Glutamatergic neuron (in vitro differentiated cells): ENCODE results near the gene TMEM92. TPM values are rescaled to one million over a fixed set of nuclear protein-coding genes. Genes with fewer than 3 reads are reported as not detected.

Experiments used
- DNase-seq: peaks from one replicate; pipeline ENCODE4 v3.0.0; 2022
- H3K27ac Mint-ChIP-seq: one replicate; pipeline ENCODE4 v1.8.0; 2020; ENCODE audit warnings: mild to moderate bottlenecking, mixed read lengths, inconsistent platforms; ENCODE audit not compliant: unreplicated experiment
- H3K27me3 Mint-ChIP-seq: one replicate; pipeline ENCODE4 v1.8.0; 2020; ENCODE audit warnings: mild to moderate bottlenecking, moderate library complexity, mixed read lengths, inconsistent platforms; ENCODE audit not compliant: unreplicated experiment
- H3K36me3 Mint-ChIP-seq: one replicate; pipeline ENCODE4 v1.8.0; 2020; ENCODE audit warnings: mild to moderate bottlenecking, mixed read lengths, inconsistent platforms; ENCODE audit not compliant: unreplicated experiment
- H3K4me1 Mint-ChIP-seq: one replicate; pipeline ENCODE4 v1.8.0; 2020; ENCODE audit warnings: mild to moderate bottlenecking, low read depth, mixed read lengths, inconsistent platforms; ENCODE audit not compliant: unreplicated experiment
- H3K4me3 Mint-ChIP-seq: one replicate; pipeline ENCODE4 v1.8.0; 2020; ENCODE audit warnings: mild to moderate bottlenecking, mixed read lengths, inconsistent platforms; ENCODE audit not compliant: unreplicated experiment
- H3K9me3 Mint-ChIP-seq: one replicate; pipeline ENCODE4 v1.8.0; 2020; ENCODE audit warnings: mild to moderate bottlenecking, moderate library complexity, mixed read lengths, inconsistent platforms; ENCODE audit not compliant: unreplicated experiment
- total RNA-seq: library from RNA; stranded (reverse); fragmentation: NEBNext Ultra II Directional; extraction: Animal tissue kit (Norgen Biotek cat#: 25700); gene quantifications from one replicate; pipeline ENCODE4 v1.2.1, GENCODE V29; 2021; ENCODE audit not compliant: unreplicated experiment
- TF ChIP-seq, protein P1 (sequence below): fragments of 200-600 bp; sonication (generic); IDR thresholded peaks from one replicate; pipeline ENCODE4 v1.5.0; 2021; ENCODE audit not compliant: partially characterized antibody, unreplicated experiment

The TMEM92 gene
- total RNA-seq, 1 donor from 2014 or later: not detected

DNA sequence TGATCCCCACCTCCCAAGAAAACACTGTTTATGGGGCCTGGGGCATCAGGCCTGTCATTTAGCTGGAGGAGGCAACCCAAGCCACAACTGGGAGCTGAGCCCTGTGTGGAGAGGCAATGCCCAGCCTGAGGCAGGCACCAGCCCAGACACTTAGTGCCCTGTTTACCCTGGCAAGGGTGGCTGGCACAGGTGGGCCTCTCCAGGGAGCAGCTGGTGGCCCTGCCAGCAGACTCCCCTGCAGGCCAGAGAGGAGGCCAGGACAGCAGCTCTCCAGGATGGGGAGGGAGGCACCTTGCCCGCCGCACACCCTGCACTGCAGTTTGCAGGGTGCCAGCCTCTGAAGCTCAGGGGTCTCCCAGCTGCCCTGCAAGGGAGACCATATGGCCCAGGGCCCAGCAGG lies 9.1 kb upstream of the TMEM92 start:
- Mint-ChIP-seq H3K4me3 (no peak overlapping the region), H3K27ac (no peak overlapping the region), H3K27me3 (peaks cover 8% of the 10 kb centered on the region), H3K4me1 (peaks cover 15% of the 10 kb centered on the region), H3K36me3 (no peaks in the 10 kb centered on the region), H3K9me3 (peaks cover 4% of the 10 kb centered on the region)
- TF ChIP-seq, protein P1, sequence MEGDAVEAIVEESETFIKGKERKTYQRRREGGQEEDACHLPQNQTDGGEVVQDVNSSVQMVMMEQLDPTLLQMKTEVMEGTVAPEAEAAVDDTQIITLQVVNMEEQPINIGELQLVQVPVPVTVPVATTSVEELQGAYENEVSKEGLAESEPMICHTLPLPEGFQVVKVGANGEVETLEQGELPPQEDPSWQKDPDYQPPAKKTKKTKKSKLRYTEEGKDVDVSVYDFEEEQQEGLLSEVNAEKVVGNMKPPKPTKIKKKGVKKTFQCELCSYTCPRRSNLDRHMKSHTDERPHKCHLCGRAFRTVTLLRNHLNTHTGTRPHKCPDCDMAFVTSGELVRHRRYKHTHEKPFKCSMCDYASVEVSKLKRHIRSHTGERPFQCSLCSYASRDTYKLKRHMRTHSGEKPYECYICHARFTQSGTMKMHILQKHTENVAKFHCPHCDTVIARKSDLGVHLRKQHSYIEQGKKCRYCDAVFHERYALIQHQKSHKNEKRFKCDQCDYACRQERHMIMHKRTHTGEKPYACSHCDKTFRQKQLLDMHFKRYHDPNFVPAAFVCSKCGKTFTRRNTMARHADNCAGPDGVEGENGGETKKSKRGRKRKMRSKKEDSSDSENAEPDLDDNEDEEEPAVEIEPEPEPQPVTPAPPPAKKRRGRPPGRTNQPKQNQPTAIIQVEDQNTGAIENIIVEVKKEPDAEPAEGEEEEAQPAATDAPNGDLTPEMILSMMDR: no peak
- peak; percentile 9 for DNase-seq

DNA sequence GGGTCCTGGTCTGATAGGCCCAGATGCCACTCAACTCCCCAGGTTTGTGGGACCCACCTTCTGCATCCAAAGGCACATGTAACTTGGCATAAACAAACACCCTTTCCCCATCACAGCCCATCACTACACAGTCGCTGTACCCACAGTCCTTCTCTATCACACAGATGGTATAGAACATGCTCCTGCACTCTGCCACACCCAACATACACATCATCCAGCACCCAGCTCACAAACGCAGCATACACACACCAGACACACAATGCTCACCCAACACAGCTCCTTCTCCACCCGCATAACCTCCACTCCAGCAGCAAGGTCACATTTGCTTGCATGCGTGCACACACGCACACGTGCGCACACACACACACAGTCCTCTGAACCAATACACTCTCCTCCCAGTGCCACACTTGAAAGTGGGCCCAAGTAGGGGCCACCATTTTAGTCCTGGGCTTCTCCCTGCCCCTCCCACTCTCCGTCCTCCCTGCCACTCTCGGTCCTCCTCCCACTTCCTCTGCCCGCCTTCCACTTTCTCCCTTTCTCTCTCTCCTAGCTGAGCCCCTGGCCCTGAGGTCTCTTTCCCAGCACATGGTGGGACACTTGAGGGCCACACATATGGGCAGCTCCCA lies 8.5 kb upstream of the TMEM92 start:
- DNase-seq: no peak
- peak overlapping the region; percentile 41 for H3K27ac Mint-ChIP-seq
- H3K4me1 Mint-ChIP-seq: peaks cover 14% of the 10 kb centered on the region
- peaks cover 4% of the 10 kb centered on the region for H3K9me3 Mint-ChIP-seq
- peaks cover 8% of the 10 kb centered on the region for H3K27me3 Mint-ChIP-seq
- TF ChIP-seq, protein P1: no peak
- no peaks in the 10 kb centered on the region for H3K36me3 Mint-ChIP-seq
- peak overlapping the region; percentile 6 for H3K4me3 Mint-ChIP-seq

DNA sequence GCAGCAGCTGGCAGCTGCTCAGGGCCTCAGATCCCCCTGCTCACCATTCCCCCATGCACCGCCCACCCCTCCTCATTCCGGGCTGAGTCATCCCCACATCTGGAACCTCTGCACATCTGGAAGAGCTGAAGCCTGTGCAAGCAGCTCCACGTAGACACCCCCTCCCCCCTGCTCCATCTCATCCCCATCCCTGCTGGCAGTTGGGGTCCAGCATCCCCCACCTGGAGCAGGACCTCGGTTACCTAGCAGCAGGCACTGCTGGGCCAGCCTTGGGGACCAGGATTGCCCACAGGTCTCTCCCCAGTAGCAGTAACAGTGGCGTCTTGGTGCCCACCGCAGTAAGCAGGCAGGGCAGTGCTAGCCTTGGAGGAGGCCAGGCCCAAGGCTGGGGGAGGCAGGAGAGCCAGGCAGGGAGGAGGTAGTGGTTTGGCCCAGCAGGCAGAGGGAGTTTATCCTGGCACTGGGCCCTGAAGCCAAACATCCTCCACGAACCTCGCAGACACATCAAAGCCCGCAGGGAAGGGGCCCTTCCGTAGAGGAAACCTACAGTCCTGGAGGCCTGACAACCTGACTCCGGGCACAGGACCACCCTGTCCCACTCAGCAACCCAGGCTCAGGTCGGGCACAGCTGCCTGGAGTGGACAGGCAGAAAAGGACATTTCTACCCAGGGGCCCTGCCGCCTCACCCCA lies 7.7 kb upstream of the TMEM92 start:
- DNase-seq: peak; percentile 10
- TF ChIP-seq, protein P1: no peak
- H3K36me3 Mint-ChIP-seq: no peaks in the 10 kb centered on the region
- H3K4me1 Mint-ChIP-seq: peaks cover 12% of the 10 kb centered on the region
- peaks cover 4% of the 10 kb centered on the region for H3K9me3 Mint-ChIP-seq
- H3K27ac Mint-ChIP-seq: no peak overlapping the region
- no peak overlapping the region for H3K4me3 Mint-ChIP-seq
- peaks cover 6% of the 10 kb centered on the region for H3K27me3 Mint-ChIP-seq

DNA sequence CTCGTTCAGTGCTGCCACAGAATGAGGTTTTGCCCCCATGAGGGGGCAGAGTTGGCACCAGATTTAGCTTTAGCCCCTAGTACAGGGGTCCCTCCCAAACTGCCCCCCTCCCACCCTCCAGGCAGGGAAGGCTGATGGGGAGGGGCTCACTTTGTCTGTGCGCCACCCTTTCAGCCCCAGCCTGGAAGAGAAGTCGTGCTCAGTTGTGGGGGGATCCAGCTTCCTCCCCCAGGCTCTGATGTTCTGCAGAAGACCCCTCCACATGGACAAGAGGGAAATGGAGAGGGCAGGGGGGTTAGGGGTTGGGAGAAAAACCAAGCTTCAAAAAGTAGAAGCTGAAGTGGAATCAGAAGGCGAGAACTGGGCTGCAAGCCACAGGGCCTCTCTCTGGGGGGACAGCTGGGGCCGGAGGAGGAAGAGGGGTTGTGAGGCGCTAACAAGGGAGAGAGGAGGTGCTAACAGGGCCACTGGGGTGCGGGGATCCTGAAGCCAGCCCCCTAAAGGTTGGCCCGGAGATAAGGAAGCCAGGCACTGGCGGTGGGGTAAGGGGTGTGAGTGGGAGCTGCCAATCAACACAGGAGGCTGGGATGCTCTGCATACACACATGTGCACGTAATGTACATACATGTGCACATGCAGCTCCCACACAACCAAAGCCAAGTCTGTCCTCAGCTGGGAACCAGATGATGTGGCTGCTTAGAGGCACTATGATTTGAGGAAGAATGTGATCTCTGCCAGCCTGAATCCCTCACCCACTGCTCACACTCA lies 7.0 kb upstream of the TMEM92 start:
- DNase-seq: no peak
- no peak overlapping the region for H3K27ac Mint-ChIP-seq
- H3K4me1 Mint-ChIP-seq: peaks cover 12% of the 10 kb centered on the region
- H3K36me3 Mint-ChIP-seq: no peaks in the 10 kb centered on the region
- H3K9me3 Mint-ChIP-seq: peaks cover 4% of the 10 kb centered on the region
- H3K4me3 Mint-ChIP-seq: no peak overlapping the region
- H3K27me3 Mint-ChIP-seq: peaks cover 5% of the 10 kb centered on the region
- TF ChIP-seq, protein P1: no peak
